Urinary bladder (tissue), 4 donors: ENCODE data around the gene MTFR2. TPM values are rescaled to one million over a fixed set of nuclear protein-coding genes. Genes with fewer than 3 reads are reported as not detected.

ENCODE experiments used
- DNase-seq: peaks from one replicate; pipeline ENCODE4 v3.0.0-alpha.2; 2015; ENCODE audit errors: extremely low spot score
- H3K27ac ChIP-seq: one replicate; pipeline ENCODE4 v1.5.1; 2013; ENCODE audit warnings: low read depth, mild to moderate bottlenecking, moderate library complexity
- H3K36me3 ChIP-seq: one replicate; pipeline ENCODE4 v1.6.1; 2013; ENCODE audit warnings: mild to moderate bottlenecking, moderate library complexity; ENCODE audit not compliant: insufficient read depth
- H3K4me1 ChIP-seq: one replicate; pipeline ENCODE4 v1.6.1; 2013; ENCODE audit warnings: mild to moderate bottlenecking, moderate library complexity; ENCODE audit not compliant: insufficient read depth
- H3K4me3 ChIP-seq: one replicate; pipeline ENCODE4 v1.5.1; 2013; ENCODE audit warnings: low read depth, low read length
- WGBS: extraction: QIAGEN DNeasy Blood & Tissue Kit; methylation state at CpG from one replicate; pipeline ENCODE4 v1.1.7; 2013; 5-methylcytosine and 5-hydroxymethylcytosine counted together
- polyA plus RNA-seq: library from polyadenylated mRNA; stranded (reverse); fragments of 200-250 nt; gene quantifications from one replicate; pipeline ENCODE4 v1.2.3, GENCODE V29; 2013
- total RNA-seq: library from RNA; depleted of rRNA; stranded (reverse); fragments of >200 nt; gene quantifications from one replicate; pipeline ENCODE4 v1.2.3, GENCODE V29; 2014
- donor health status: healthy with polysubstance abuse.
- donor health status: healthy.

Gene MTFR2
- total and polyA plus RNA-seq, 2 donors = 0.43 to 1.6 TPM

DNA sequence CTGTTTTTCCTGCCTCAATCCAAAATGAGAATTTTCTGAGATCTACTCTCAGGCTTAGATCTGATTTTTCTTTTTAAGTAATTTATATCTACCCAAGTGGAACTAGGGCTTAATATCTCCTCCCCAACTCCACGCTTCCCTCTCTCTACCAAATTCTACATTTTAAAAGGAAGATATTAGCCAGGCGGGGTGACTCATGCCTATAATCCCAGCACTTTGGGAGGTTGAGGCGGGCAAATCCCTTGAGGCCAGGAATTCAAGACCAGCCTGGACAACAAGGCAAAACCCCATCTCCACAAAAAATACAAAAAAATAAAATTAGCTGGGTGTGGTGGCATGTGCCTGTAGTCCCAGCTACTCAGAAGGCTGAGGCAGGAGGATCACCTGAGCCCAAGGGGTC, 61.0 kb downstream of the MTFR2 start:
- H3K27ac ChIP-seq = no peak overlapping the region
- no peak overlapping the region for H3K4me3 ChIP-seq
- DNase-seq = no peak
- H3K4me1 ChIP-seq = no peaks in the 10 kb centered on the region
- peaks cover 4% of the 10 kb centered on the region for H3K36me3 ChIP-seq
- 89% methylated on average over 3 of the region's 3 CpGs for WGBS

DNA sequence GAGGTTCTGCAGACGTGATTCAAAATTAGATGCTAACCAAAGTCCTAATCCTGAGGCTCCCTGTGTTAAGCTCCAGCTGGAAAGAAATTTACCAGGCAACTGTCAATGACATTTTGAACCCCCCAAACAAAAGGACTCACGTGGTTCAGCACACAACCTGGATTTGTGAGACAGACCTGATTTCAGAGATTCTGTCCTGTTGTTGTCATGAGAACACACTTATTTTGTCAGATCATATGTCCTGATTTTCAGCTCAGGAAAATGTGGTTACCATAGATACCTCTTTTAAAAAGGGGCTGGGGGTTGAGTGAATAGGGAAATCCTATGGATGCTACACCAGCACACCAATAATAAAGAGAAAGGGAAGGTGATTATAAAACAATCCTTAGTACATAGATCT, 61.6 kb downstream of the MTFR2 start:
- Histone ChIP-seq H3K27ac (no peak overlapping the region), H3K4me1 (no peaks in the 10 kb centered on the region)
- 82% methylated on average over 2 of the region's 2 CpGs for WGBS

DNA sequence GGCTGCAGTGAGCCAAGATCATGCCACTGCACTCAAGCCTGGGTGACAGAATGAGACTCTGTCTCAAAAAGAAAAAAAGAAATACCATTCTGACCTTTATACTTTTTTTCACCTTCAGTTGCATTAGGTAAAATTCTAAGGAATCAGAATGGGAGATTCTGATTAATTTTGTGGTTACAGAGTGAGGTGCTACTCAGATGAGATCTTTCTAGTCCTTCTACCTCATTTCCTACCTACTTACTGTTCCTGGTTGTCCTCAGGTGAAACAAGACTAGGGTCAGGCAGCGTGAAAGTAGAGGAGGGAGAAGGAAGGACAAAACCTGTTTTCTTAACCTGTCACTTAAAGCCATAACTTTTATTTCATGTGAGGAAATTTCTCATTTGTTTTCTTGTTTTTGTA, 63.7 kb downstream of the MTFR2 start:
- DNase-seq = no peak
- WGBS = 98% methylated on average over 1 of the region's 1 CpG

More for the DNA sequence above, 61.6 kb downstream of the MTFR2 start:
- DNase-seq = no peak
- H3K4me3 ChIP-seq = no peak overlapping the region
- H3K36me3 ChIP-seq = peaks cover 4% of the 10 kb centered on the region

DNA sequence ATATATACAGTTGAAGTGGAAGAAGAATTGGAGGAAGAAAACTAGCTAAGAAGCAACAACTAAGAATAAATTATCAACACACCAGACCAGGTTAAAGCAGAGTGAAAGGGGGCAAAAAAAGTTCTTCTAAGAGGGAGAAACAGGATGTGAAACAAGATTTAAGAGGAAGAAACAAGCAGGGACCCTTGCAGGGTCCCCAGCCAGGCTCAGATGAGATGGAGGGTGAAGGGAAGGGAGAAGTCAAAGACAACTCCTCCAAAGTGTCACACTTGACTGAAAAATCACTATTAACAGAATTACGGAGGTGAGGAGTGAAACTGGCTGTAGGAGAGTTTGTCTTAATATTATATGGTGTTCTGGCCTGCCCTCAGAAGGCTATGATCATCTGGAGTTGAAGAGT, 65.4 kb downstream of the MTFR2 start:
- H3K36me3 ChIP-seq = peaks cover 4% of the 10 kb centered on the region
- no peak for DNase-seq
- WGBS = 91% methylated on average over 1 of the region's 1 CpG
- no peak overlapping the region for H3K27ac ChIP-seq
- no peak overlapping the region for H3K4me3 ChIP-seq
- H3K4me1 ChIP-seq = no peaks in the 10 kb centered on the region

More for the DNA sequence above, 63.7 kb downstream of the MTFR2 start:
- peaks cover 4% of the 10 kb centered on the region for H3K36me3 ChIP-seq
- H3K27ac ChIP-seq = no peak overlapping the region
- no peaks in the 10 kb centered on the region for H3K4me1 ChIP-seq
- H3K4me3 ChIP-seq = no peak overlapping the region

DNA sequence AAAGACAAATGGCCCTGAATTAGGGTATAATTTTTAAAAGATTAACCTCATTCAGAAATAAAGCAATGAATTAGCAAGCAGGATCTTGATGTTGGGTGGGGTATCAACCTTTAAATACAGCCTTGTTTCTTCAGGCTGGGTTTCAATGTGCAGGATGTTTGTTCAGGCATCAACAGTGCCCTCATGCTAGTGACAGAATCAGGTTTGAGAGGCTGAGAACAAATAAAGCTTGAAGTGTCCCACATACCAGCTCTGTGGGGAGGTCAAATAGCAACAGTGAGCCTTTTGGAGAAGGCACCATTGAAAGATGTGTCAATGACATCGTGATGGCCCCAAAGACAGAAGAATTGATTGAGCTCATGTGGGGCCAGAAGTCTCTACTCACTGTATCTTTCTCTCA, 68.2 kb downstream of the MTFR2 start:
- Histone ChIP-seq H3K27ac (no peak overlapping the region), H3K4me1 (no peaks in the 10 kb centered on the region), H3K36me3 (no peaks in the 10 kb centered on the region), H3K4me3 (no peak overlapping the region)
- 93% methylated on average over 1 of the region's 1 CpG for WGBS
- no peak for DNase-seq

DNA sequence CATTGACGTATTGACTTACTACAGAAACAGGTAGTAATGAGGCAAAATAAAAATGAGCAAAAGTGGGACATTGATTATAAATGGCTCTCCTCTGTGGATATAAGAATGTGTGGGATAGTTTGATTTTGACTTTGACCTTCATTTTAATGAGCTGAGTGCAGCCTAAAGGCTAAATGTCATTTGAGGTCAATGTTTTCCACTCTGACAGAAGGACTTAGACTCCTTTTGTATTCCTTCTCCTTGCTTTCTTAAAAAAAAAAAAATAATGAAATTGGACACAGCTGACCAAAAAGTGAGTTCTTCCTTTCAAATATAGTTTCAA, 68.6 kb downstream of the MTFR2 start:
- Histone ChIP-seq H3K27ac (no peak overlapping the region), H3K4me3 (no peak overlapping the region), H3K36me3 (no peaks in the 10 kb centered on the region), H3K4me1 (no peaks in the 10 kb centered on the region)
- DNase-seq = no peak
- 77% methylated on average over 1 of the region's 1 CpG for WGBS

Other genes starting within 250 kb of the MTFR2 start
- gene BCLAF1, start 39.5 kb upstream of the MTFR2 start, total RNA-seq = 253 TPM
- gene BCLAF1, start 39.5 kb upstream of the MTFR2 start, polyA plus RNA-seq = 39.2 TPM